GM21360 (cell line): ENCODE measurements around the gene STX7.

ENCODE experiments used
- ATAC-seq: cut with Tn5 transposase; IDR thresholded peaks from one replicate; pipeline ENCODE4 v1.9.1; 2021; ENCODE audit warnings: mild to moderate bottlenecking, moderate library complexity; ENCODE audit not compliant: unreplicated experiment

Gene STX7

DNA sequence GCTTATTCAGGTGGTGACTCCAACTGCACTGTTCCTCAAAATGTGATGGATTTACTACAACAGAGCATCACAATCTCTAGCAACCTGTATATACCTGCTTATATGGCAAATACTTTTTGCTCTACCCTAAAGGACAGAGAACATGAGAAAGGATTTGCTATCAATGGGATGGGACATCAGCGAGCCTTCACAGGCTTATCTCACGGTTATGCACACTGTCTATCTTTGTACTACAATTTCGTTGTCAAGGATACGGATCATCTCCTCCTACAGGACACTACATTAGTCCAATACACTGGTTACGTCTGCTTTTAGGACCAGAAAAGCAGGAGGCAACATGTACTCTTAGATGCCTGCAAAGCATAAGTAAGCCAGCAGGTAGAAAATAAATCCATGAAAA lies 34.2 kb downstream of the STX7 start:
- ATAC-seq, result no peak

DNA sequence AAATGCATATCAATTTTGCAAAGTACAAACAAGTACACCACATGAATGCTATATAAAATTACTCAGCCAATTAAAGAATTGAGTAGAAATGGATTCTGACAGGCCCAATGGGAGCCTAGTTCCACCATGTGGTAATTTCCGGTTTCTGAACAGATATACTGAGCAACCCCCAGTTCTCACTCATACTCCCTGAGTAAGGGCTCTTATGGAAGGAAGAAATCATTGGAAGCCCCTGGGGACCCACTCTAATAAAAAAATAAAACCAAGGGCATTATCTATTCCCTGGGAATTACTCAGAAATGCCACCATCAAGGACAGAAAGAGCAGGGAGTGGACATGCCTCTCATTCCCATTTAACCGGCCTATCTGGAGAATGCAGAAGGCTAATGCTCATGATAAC lies 34.6 kb downstream of the STX7 start:
- no peak for ATAC-seq

GRCh38 chr6:132476688-132477087 lies 36.2 kb downstream of the STX7 start:
- no peak for ATAC-seq

DNA sequence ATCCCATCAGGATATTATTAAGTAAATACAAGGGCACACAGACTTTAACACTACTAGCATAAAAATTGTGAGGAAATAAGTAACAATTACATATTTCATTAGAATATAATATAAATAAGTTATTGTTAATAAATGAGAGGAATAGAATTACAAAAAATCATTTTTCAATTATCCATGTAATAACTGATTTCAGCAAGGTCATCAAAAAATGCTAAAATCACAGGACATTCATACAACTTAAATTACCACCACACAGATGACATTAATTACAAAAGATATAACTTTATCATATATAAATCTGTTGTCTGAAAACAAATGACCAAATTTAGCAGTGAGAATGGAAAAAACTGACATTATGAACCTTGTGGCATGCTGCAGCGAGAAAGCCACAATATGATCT lies 37.0 kb downstream of the STX7 start:
- no peak for ATAC-seq

DNA sequence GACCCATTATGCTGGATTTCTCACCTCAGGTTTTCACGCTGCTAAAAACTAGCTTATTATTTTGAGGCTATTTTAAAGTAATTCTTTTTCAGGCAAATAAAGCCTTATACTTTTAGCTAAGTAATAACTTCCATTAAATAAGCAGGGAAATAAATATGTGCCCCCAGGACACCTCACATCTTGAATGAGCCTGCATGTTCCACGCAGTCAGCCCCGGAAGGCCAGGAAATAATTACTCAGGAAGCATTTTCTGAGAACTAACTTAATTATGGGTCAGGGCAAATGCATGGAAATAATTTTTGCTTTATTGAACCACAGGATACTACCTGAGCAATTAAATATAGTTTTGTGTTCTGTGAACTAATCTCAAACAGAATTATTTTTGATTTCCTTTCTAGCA lies 41.1 kb downstream of the STX7 start:
- no peak for ATAC-seq

DNA sequence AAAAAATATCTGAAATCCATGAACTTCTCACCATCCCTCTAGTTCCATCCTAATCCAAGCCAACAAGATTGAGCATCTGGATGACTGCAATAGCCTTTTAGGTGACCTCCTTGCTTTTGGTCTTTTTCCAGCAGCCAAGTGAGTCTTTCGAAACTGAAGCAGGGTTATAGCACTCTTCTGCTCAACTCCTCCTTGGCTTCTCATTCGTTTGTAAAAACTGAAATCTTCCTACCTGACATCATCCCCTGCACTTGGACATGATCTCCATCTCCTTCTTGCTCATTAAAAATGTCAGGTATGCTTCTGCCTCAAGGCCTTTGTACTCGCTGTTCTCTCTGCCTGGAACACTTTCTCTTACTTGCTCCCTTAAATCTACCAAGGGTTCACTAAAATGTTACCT lies 46.0 kb downstream of the STX7 start:
- no peak for ATAC-seq

GRCh38 chr6:132465530-132466485 lies 47.1 kb downstream of the STX7 start:
- ATAC-seq, result peak; percentile 88

GRCh38 chr6:132464538-132465256 lies 48.2 kb downstream of the STX7 start:
- no peak for ATAC-seq

- ATAC-seq, result no peak
Measured at GRCh38 chr6:132461958-132462357, 51.0 kb downstream of the STX7 start.

- no peak for ATAC-seq
Measured at GRCh38 chr6:132459605-132459952, 53.3 kb downstream of the STX7 start.

GRCh38 chr6:132458887-132459604 lies 53.9 kb downstream of the STX7 start:
- ATAC-seq, result no peak

- peak; percentile 96 for ATAC-seq
Measured at GRCh38 chr6:132456700-132457143, 56.2 kb downstream of the STX7 start.

DNA sequence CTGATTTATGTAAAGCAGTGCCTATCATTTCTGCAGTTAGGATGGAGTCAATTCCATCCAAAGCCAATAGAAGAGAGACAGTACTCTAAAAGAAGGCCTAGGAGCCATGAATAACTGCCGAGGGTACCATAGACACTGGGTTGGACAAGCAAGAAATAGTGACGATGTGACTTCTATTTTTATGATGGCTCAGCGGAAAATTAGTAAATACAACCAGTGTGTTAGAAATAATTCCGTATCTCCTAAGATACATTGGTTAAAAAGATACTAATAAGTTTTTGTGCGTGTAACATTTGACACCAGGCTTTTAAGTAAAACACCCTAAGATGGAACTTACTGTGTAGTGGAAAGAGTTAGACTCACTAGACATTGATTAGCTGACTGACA lies 66.1 kb downstream of the STX7 start:
- no peak for ATAC-seq

DNA sequence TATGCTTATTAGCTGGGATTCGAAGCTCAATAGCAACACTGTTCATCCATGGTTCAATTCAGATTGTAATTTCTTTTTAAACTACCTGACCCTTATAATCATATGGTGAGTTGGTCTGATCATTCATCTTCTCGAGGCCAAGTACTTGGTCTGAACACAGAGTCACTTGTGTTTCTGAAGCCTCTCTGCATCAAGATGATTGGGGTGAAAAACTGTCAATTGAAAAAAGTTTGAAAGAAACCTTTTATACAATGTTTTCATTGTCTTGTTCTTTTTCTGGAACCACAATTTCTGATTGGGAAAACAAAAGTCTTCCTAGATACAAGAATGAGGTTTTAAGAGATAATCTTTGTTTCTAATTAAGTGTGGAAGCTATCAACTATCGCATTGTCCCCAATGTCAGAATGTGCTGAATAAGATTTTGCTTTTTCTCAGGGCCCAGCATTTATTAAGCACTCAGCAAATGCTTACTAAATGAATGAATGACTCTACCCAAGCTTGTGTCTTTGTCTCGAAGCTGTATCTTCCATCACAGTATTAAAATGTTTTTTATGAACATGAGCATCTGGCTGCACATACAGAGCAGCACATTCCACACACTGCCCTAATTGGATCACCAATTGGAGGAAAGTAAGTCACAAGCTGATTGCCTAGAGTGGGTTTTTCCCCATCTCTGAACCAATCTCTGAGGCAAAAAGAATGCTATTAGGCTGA lies 66.6 kb downstream of the STX7 start:
- ATAC-seq, result no peak

GRCh38 chr6:132445201-132445951 lies 67.5 kb downstream of the STX7 start:
- no peak for ATAC-seq

DNA sequence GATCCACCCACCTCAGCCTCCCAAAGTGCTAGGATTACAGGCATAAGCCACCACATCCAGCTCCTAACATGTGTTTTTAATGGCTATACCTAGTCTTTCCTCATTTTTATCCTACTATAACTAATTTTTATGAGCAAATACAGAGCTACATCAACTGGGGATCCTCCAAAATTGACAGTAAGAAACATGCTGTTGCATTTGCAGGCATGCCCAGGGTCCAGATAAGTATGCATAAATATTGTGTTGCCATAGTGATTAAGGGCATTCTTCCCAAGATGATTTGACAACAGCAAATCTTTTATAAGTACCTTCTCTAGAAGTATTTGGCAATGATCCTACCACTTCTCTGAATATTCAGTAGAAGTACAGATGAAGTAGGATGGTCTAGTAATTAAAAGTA lies 69.7 kb downstream of the STX7 start:
- ATAC-seq, result no peak

DNA sequence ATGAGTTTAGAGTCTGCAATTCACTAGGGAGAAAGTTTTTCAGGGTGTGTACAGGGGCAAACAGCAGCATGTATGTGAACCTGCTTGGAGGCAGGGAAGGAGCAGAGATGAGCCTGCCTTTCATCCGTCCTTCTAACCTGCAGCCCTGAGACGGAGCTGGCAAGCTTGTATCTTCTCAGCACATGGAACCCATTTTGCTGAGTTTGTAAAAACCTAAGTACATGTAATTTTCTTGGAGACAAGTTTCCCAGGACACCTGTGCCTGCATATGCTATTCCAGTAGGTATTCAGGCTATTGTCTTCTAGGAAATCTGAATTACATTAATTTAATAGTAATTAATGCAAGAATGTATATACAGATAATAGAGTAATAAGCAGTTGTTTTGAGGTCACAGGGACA lies 82.8 kb downstream of the STX7 start:
- ATAC-seq, result no peak

GRCh38 chr6:132425176-132425575 lies 87.7 kb downstream of the STX7 start:
- ATAC-seq, result no peak

- ATAC-seq, result no peak
Measured at GRCh38 chr6:132423839-132424238, 89.1 kb downstream of the STX7 start.
